H1 (cell line): ENCODE results near the gene DDX47. TPM values are rescaled to one million over a fixed set of nuclear protein-coding genes. Genes with fewer than 3 reads are reported as not detected.

Experiments
- CHD2 ChIP-seq: IDR thresholded peaks from 2 replicates; pipeline ENCODE4 v1.6.1; 2012; ENCODE audit warnings: low read length, improper control_type of control experiment
- PHF8 ChIP-seq: fragments of 200-600 bp; sonication (generic); conservative IDR thresholded peaks from 2 replicates; pipeline ENCODE4 v1.7.1; 2012; ENCODE audit warnings: low read depth, mild to moderate bottlenecking, inconsistent platforms, low read length, moderate library complexity
- POU5F1 ChIP-seq: IDR thresholded peaks from 2 replicates; pipeline ENCODE4 v1.6.1; 2011; ENCODE audit warnings: low read depth, mild to moderate bottlenecking, low read length, moderate library complexity
- RFX5 ChIP-seq: IDR thresholded peaks from 2 replicates; pipeline ENCODE4 v1.6.1; 2011; ENCODE audit warnings: low read depth, low read length, improper control_type of control experiment, borderline replicate concordance
- RNF2 ChIP-seq: fragments of 200-900, 300-1000 bp; sonication (generic); IDR thresholded peaks from 2 replicates; pipeline ENCODE4 v1.7.1; 2016; ENCODE audit warnings: borderline replicate concordance, low read depth, mild to moderate bottlenecking, antibody characterized with exemption, low read length; ENCODE audit not compliant: poor library complexity, severe bottlenecking; ENCODE audit errors: missing control alignments
- SP4 ChIP-seq: IDR thresholded peaks from 2 replicates; pipeline ENCODE4 v1.6.1; 2012; ENCODE audit warnings: low read length, inconsistent platforms
- TBP ChIP-seq: IDR thresholded peaks from 2 replicates; pipeline ENCODE4 v1.6.1; 2011; ENCODE audit warnings: low read depth, low read length, improper control_type of control experiment
- ZNF274 ChIP-seq: IDR thresholded peaks from 2 replicates; pipeline ENCODE4 v1.7.0; 2012; ENCODE audit warnings: low read length, borderline replicate concordance; ENCODE audit errors: extremely low read depth
- polyA plus RNA-seq, 7 experiments: library from polyadenylated mRNA; depleted of rRNA in 3 of 7; stranded (reverse) in 5 of 7; unstranded in 2 of 7; fragments of >200 nt in 5 of 7; fragments of 200-250 nt in 2 of 7; gene quantifications; 1 replicate in 5 of 7; 2 replicates in 1 of 7; 4 replicates in 1 of 7; pipeline versions ENCODE4 v1.2.1 to v1.2.3, GENCODE V29; 2011 to 2013; ENCODE audit warnings: missing spikeins in 2 of 7, mixed read lengths in 2 of 7
- total RNA-seq: library from RNA; stranded (reverse); fragmentation: NEBNext Ultra II Directional; extraction: Animal tissue kit (Norgen Biotek cat#: 25700); gene quantifications from 2 replicates; pipeline ENCODE4 v1.2.1, GENCODE V29; 2021
- TF ChIP-seq, protein P1 (sequence below): fragments of 300-600 bp; sonication (generic); IDR thresholded peaks from 2 replicates; pipeline ENCODE4 v1.7.1; 2012; ENCODE audit warnings: low read length, moderate library complexity, mild to moderate bottlenecking, inconsistent platforms; ENCODE audit not compliant: insufficient replicate concordance

The DDX47 gene
- total and polyA plus RNA-seq, 2 of the 8 experiments (the other 6 are each of a cell fraction or from before 2014, with no cell fraction given), result 54.4 to 74.2 TPM

DNA sequence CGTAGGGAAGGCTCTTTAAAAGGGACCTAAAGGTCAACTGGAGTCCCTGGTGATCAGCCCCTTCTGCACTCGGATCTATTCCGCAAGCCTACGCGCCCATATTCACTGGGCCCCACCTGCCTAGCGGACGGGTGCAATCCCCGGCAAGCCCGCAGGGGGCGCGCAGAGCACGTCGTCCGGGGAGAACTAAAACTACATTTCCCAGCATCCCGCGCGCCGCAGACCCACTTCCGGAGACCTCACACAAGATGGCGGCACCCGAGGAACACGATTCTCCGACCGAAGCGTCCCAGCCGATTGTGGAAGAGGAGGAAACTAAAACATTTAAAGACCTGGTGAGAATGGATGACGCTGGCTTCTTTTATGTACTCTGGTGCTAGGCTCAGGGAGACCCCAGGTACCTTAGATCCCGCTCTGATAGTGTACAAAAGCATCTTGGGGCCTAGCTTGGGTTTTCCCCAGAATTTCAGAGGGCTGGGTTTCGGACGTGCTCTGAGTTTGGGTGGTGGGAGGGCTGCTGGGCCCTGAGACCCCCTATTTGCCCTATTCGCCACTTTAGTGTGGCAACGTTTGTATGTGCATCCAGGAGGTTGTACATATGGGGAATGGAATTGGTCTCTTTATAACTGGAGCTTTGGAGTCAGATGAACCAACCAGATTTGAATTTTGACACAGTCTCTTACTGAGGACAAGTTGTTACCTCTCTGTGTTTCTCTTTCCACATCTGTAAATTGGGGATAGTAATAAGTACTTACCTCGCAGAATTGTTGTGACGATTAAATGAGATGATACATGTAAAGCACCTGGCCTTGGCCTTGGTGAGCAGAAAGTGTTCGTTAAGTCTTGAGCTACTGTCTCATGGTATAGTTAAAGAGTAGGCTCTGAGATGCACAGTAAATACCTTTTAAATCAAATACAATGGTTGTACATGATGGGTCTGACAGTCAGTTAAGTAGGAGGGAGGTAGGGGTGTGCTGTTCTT, at the start of gene DDX47 (continued):
- TF ChIP-seq, protein P1, sequence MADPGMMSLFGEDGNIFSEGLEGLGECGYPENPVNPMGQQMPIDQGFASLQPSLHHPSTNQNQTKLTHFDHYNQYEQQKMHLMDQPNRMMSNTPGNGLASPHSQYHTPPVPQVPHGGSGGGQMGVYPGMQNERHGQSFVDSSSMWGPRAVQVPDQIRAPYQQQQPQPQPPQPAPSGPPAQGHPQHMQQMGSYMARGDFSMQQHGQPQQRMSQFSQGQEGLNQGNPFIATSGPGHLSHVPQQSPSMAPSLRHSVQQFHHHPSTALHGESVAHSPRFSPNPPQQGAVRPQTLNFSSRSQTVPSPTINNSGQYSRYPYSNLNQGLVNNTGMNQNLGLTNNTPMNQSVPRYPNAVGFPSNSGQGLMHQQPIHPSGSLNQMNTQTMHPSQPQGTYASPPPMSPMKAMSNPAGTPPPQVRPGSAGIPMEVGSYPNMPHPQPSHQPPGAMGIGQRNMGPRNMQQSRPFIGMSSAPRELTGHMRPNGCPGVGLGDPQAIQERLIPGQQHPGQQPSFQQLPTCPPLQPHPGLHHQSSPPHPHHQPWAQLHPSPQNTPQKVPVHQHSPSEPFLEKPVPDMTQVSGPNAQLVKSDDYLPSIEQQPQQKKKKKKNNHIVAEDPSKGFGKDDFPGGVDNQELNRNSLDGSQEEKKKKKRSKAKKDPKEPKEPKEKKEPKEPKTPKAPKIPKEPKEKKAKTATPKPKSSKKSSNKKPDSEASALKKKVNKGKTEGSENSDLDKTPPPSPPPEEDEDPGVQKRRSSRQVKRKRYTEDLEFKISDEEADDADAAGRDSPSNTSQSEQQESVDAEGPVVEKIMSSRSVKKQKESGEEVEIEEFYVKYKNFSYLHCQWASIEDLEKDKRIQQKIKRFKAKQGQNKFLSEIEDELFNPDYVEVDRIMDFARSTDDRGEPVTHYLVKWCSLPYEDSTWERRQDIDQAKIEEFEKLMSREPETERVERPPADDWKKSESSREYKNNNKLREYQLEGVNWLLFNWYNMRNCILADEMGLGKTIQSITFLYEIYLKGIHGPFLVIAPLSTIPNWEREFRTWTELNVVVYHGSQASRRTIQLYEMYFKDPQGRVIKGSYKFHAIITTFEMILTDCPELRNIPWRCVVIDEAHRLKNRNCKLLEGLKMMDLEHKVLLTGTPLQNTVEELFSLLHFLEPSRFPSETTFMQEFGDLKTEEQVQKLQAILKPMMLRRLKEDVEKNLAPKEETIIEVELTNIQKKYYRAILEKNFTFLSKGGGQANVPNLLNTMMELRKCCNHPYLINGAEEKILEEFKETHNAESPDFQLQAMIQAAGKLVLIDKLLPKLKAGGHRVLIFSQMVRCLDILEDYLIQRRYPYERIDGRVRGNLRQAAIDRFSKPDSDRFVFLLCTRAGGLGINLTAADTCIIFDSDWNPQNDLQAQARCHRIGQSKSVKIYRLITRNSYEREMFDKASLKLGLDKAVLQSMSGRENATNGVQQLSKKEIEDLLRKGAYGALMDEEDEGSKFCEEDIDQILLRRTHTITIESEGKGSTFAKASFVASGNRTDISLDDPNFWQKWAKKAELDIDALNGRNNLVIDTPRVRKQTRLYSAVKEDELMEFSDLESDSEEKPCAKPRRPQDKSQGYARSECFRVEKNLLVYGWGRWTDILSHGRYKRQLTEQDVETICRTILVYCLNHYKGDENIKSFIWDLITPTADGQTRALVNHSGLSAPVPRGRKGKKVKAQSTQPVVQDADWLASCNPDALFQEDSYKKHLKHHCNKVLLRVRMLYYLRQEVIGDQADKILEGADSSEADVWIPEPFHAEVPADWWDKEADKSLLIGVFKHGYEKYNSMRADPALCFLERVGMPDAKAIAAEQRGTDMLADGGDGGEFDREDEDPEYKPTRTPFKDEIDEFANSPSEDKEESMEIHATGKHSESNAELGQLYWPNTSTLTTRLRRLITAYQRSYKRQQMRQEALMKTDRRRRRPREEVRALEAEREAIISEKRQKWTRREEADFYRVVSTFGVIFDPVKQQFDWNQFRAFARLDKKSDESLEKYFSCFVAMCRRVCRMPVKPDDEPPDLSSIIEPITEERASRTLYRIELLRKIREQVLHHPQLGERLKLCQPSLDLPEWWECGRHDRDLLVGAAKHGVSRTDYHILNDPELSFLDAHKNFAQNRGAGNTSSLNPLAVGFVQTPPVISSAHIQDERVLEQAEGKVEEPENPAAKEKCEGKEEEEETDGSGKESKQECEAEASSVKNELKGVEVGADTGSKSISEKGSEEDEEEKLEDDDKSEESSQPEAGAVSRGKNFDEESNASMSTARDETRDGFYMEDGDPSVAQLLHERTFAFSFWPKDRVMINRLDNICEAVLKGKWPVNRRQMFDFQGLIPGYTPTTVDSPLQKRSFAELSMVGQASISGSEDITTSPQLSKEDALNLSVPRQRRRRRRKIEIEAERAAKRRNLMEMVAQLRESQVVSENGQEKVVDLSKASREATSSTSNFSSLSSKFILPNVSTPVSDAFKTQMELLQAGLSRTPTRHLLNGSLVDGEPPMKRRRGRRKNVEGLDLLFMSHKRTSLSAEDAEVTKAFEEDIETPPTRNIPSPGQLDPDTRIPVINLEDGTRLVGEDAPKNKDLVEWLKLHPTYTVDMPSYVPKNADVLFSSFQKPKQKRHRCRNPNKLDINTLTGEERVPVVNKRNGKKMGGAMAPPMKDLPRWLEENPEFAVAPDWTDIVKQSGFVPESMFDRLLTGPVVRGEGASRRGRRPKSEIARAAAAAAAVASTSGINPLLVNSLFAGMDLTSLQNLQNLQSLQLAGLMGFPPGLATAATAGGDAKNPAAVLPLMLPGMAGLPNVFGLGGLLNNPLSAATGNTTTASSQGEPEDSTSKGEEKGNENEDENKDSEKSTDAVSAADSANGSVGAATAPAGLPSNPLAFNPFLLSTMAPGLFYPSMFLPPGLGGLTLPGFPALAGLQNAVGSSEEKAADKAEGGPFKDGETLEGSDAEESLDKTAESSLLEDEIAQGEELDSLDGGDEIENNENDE, result no peak
- TF ChIP-seq RFX5 (no peak), TBP (peak; percentile 89), CHD2 (peak; percentile 70), SP4 (peak; percentile 56; the same call in 1 of the 2 replicates), POU5F1 (no peak), RNF2 (no peak), PHF8 (peak; percentile 90), ZNF274 (no peak)
